HG03064 (cell line): ENCODE results near the gene MYO6.

ENCODE experiments used
- ATAC-seq: cut with Tn5 transposase; IDR thresholded peaks from one replicate; pipeline ENCODE4 v1.9.1; 2021; ENCODE audit warnings: low read depth; ENCODE audit not compliant: unreplicated experiment

MYO6 gene

GRCh38 chr6:75819776-75820487, 70.9 kb downstream of the MYO6 start:
- ATAC-seq: no peak

- ATAC-seq: no peak
Observed at GRCh38 chr6:75824160-75824559, 75.1 kb downstream of the MYO6 start.

DNA sequence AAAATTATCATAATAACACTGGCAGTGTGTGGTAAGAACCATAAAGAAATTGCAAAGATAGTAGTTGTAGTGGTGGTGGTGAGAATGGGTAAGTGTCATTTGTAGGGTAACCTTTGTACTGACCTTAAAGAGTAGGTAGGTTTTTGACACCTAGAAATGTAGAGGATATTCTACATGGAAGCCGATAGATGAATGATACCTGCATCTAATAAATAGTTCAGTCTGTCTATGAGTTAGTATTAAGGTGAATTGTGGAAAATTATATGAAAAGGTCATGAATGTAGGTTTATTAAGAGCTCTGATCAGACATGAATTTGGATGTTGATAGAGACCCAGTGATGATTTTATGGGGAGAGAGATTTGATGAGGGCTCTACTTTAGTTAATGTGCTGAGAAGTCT, 78.1 kb downstream of the MYO6 start:
- ATAC-seq: no peak

DNA sequence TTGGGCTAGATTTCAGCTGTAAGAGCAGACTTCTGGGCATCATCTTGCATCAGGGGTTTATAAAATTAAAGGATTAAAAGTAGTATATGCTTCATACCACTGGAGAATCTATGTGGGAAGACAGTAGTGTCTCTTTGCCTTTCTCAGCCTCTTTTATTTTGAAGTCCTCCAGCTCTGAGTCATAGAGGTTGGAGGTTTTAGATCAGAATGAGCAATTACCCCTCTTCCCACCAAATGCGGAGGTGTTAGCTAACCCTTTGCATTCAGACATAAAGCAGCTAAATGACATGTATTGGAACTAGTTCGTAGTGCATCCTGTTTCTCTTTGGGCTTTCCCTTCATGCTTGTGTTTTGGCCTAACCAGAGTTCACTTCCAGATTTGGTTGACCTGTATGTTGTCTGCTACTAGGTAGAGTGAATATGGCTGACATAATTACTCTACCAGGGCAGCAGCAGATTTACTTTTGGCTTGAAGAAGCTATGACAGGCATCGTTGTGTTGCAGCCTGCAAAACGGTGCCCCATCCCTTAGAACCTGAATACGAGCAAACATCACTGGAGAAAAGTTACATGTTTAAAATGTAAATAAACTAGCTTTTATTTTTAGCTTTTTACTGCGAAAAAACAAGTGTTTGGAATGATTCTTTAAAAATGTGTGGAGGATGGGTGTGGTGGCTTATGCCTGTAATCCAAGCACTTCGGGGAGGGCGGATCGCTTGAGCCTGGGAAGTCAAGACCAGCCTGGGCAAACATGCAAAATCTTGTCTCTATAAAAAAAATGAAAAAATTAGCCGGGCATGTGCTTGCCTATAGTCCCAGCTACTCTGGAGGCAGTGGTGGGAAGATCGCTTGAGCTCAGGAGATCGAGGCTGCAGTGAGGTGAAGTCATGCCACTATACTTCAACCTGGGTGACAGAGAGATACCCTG, 82.2 kb downstream of the MYO6 start:
- no peak for ATAC-seq

- ATAC-seq: no peak
Observed at GRCh38 chr6:75834447-75834846, 85.4 kb downstream of the MYO6 start.

DNA sequence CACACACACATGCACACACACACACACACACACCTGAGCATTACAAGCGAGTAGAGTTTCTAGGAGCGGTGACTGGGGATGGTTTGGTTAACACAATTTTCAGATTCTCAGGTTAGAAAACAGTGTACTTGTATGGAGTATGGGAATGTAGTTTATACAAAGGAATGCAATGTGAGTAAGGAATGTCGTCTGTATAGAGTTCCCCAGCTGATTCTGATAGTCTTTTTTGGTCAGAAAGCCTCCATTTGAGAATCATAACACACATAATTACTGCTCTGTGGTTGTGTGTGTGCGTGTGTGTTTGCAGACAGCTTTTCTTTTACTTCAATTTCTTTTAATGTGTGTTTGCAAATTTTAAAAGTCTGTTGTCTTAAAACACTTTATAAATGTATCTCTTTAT, 93.2 kb downstream of the MYO6 start:
- no peak for ATAC-seq

- ATAC-seq: no peak
Observed at GRCh38 chr6:75842732-75843131, 93.7 kb downstream of the MYO6 start.

- no peak for ATAC-seq
Observed at GRCh38 chr6:75843396-75843795, 94.4 kb downstream of the MYO6 start.

- ATAC-seq: no peak
Observed at GRCh38 chr6:75848274-75848673, 99.2 kb downstream of the MYO6 start.

GRCh38 chr6:75849329-75850025, 100.4 kb downstream of the MYO6 start:
- ATAC-seq: no peak

DNA sequence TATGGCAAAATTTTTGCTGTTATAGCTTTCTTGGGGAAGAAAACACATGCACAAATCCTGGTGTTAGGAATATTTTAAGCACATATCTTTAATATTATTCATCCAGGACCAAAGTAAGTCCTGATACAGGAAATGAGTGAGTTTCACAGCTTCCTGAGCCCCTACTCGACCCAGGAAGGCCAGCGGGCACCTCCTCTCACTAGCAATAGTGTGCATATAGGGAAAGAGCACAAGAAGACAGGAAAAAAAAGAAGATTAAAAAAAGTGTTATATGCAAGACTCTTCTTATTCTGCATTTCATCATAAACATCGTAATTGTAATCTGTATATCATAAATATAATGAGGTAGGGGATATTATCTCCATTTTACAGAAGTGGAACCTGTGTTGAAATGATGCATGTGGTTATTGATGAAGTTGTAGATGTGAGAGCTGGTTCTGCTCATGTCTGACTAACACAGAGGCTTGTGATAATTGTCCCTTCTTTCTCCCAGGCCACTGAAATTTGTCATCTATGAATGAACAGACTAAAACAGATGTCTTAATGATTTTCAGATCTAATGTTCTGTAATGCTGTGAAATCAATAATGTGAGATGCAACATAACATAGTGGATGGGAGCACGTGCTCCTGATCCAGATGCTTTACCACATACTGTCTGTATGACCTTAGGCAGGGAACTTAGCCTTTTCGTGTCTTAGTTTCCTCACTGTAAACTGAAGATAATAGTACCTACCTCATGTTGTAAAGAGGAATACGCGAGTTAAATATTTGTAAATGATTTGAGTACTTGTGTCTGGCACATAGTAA, 101.2 kb downstream of the MYO6 start:
- no peak for ATAC-seq

DNA sequence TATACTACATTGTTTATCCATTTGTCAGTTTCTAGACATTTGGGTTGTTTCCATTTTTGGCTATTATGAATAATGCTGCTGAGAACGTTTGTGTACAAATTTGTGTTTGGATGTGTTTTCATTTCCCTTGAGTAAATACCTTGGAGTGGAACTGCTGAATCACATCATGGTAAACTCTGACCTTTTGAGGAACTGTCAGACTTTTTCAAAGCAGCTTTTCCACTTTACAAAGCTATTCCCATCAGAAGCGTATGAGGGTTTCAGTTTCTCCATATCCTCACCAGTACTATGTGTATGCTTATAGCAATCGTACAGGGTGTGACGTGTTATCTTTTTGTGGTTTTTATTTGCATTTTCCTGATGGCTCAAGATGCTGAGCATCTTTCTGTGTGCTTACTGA, 103.7 kb downstream of the MYO6 start:
- no peak for ATAC-seq

DNA sequence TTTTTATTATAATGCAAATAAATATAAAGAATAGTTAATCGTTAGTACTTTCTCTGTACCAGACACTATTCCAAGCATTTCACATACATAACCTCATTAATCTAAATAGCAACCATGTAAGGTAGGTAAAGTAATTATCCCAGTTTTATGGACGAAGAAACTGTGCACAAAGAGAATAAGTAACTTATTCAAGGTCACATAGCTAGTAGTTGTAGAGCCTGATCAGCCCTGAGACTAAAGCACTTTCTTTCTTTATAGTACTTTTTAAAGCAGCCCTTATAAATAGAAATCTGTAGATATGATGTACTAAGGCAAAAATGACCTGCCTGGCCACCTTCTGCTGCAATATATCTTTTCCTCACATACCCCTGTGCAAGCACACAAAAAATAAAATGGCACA, 104.8 kb downstream of the MYO6 start:
- no peak for ATAC-seq

DNA sequence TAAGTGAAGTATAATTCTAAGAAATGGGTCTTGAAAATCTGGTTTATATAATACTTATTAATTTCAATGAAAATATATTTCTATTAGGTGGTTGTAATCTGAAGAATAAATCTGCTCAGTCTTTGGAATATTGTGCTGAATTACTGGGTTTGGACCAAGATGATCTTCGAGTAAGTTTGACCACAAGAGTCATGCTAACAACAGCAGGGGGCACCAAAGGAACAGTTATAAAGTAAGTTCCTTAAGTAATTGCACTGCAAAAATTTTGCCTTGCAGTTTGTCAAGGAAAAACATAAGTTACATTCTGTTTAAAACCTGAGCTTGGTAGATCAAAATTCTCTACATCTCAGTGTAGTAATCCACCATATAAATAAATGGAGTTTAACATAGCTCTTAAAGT, 106.0 kb downstream of the MYO6 start:
- ATAC-seq: no peak

GRCh38 chr6:75856902-75857301, 107.9 kb downstream of the MYO6 start:
- no peak for ATAC-seq

- no peak for ATAC-seq
Observed at GRCh38 chr6:75863001-75863400, 114.0 kb downstream of the MYO6 start.

GRCh38 chr6:75863784-75864183, 114.7 kb downstream of the MYO6 start:
- no peak for ATAC-seq

DNA sequence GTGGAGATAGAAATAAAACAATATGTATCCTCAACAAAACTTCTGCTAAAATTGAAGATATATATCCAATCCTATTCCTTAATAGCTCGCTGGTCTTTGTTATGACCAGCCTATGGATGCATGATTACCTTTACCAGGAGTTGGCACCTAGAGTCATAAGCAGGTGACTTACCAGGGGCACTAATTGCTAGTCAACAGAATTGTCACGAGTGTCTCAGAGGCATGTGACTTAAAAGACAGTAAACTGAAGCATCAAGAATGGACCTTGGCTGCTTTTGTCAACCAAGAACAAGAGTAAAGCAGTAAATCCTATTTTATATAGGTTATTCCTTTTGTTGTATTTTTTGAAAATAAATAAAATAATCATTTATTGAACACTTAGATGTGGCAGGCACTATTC, 115.4 kb downstream of the MYO6 start:
- no peak for ATAC-seq

GRCh38 chr6:75870389-75870788, 121.3 kb downstream of the MYO6 start:
- no peak for ATAC-seq

- no peak for ATAC-seq
Observed at GRCh38 chr6:75874224-75874623, 125.2 kb downstream of the MYO6 start.

GRCh38 chr6:75876152-75876551, 127.1 kb downstream of the MYO6 start:
- no peak for ATAC-seq
